MM.1S (cell line): ENCODE data around the gene PTPN22.

ENCODE experiments used
- CTCF ChIP-seq: fragments of 300-600 bp; sonication (generic); IDR thresholded peaks from 2 replicates; pipeline ENCODE4 v1.5.1; 2016; ENCODE audit warnings: antibody characterized with exemption, low read length, mixed read lengths
- EZH2phosphoT487 ChIP-seq: fragments of 300-600 bp; sonication (generic); IDR thresholded peaks from 2 replicates; pipeline ENCODE4 v1.6.1; 2018; ENCODE audit warnings: antibody characterized with exemption, low read length

GRCh38 chr1:113811888-113812660, 59.4 kb downstream of the PTPN22 start, which contains the start of gene RSBN1:
- TF ChIP-seq EZH2phosphoT487 (no peak), CTCF (no peak)
